GM12878 (cell line): ENCODE data around the gene HSPB7. TPM values are rescaled to one million over a fixed set of nuclear protein-coding genes. Genes with fewer than 3 reads are reported as not detected.

Experiments
- ATAC-seq: fragments of 200-7000 bp; cut with Tn5 transposase; 3 replicates; pipeline ENCODE4 v1.9.1; 2020; ENCODE audit warnings: mild to moderate bottlenecking, moderate library complexity
- BruUV-seq: library from RNA; stranded (reverse); fragments of 400-500 nt; replicated peaks from 2 replicates; lab custom pipeline; 2021; lab: Mats Ljungman, UMichigan
- CTCF ChIA-PET: fragments of 300-600 bp; sonication (Branson Sonifier 250); formaldehyde crosslinking; extraction: SDS; loops from one replicate; lab custom pipeline; 2021; ENCODE audit warnings: inconsistent platforms; lab: Yijun Ruan, JAX
- POLR2A ChIA-PET: fragments of 350-600 bp; formaldehyde crosslinking; extraction: SDS; loops from one replicate; lab custom pipeline; 2021; ENCODE audit warnings: inconsistent platforms; lab: Charles Lee
- RAD21 ChIA-PET: fragments of 300-600 bp; sonication (Branson Sonifier 250); formaldehyde crosslinking; loops from one replicate; lab custom pipeline; 2023; ENCODE audit warnings: antibody characterized with exemption; ENCODE audit not compliant: unreplicated experiment; lab: Charles Lee
- SMC1A ChIA-PET: fragments of 300-600 bp; sonication (Branson Sonifier 250); formaldehyde crosslinking; loops from one replicate; lab custom pipeline; 2023; ENCODE audit not compliant: unreplicated experiment, uncharacterized antibody; lab: Charles Lee
- DNase-seq: peaks from one replicate; pipeline ENCODE4 v3.0.0-alpha.2; 2011; ENCODE audit warnings: low read depth, low spot score
- FAIRE-seq: peaks from 3 replicates; lab custom pipeline; 2011; peaks lifted over from hg19 to GRCh38; lab: Jason Lieb, UNC
- H2AFZ ChIP-seq: 2 replicates; pipeline ENCODE4 v1.6.0; 2011; ENCODE audit warnings: low read depth, low read length, control low read depth; ENCODE audit not compliant: control insufficient read depth
- H3K27ac ChIP-seq: 2 replicates; pipeline ENCODE4 v1.5.1; 2011; ENCODE audit warnings: control low read depth; ENCODE audit not compliant: control insufficient read depth, insufficient read depth
- H3K27me3 ChIP-seq, 2 experiments: replicated peaks in 1 of 2; 2 replicates each; pipeline versions ENCODE4 v1.6.0 to v1.6.1; 2011; ENCODE audit warnings: low read length in 1 of 2; ENCODE audit not compliant: control insufficient read depth in 2 of 2, insufficient read depth in 2 of 2
- H3K36me3 ChIP-seq, 2 experiments: 2 replicates each; pipeline ENCODE4 v1.5.1; 2011; ENCODE audit warnings: low read length in 1 of 2; ENCODE audit not compliant: control insufficient read depth in 2 of 2, insufficient read depth in 2 of 2
- H3K4me1 ChIP-seq: 2 replicates; pipeline ENCODE4 v1.6.1; 2011; ENCODE audit warnings: mild to moderate bottlenecking, low read length, moderate library complexity, mixed read lengths; ENCODE audit not compliant: control insufficient read depth, insufficient read depth
- H3K4me2 ChIP-seq: 2 replicates; pipeline ENCODE4 v1.6.0; 2011; ENCODE audit warnings: control low read depth; ENCODE audit not compliant: control insufficient read depth, insufficient read depth
- H3K4me3 ChIP-seq: fragments of 200-600 bp; sonication (generic); 2 replicates; pipeline ENCODE4 v1.5.1; 2016
- H3K79me2 ChIP-seq: 2 replicates; pipeline ENCODE4 v1.6.0; 2011; ENCODE audit warnings: low read length; ENCODE audit not compliant: control insufficient read depth, insufficient read depth
- H3K9ac ChIP-seq: 2 replicates; pipeline ENCODE4 v1.8.0; 2011; ENCODE audit warnings: low read length, control low read depth, mixed read lengths; ENCODE audit not compliant: control insufficient read depth, insufficient read depth
- H3K9me3 ChIP-seq: replicated peaks from 3 replicates; pipeline ENCODE4 v1.5.1; 2011; ENCODE audit warnings: mild to moderate bottlenecking, low read length; ENCODE audit not compliant: control insufficient read depth, insufficient read depth
- H4K20me1 ChIP-seq: 2 replicates; pipeline ENCODE4 v1.6.0; 2011; ENCODE audit not compliant: control insufficient read depth, insufficient read depth
- CBX3 ChIP-seq: fragments of 200-600 bp; sonication (generic); IDR thresholded peaks from 2 replicates; pipeline ENCODE4 v1.6.1; 2016; ENCODE audit warnings: low read depth, borderline replicate concordance
- CHD1 ChIP-seq: IDR thresholded peaks from 2 replicates; pipeline ENCODE4 v1.6.1; 2012; ENCODE audit warnings: low read depth, low read length, improper control_type of control experiment
- E2F4 ChIP-seq: IDR thresholded peaks from 2 replicates; pipeline ENCODE4 v1.6.1; 2012; ENCODE audit warnings: low read depth, low read length, improper control_type of control experiment
- HCFC1 ChIP-seq: fragments of 150-350 bp; IDR thresholded peaks from 2 replicates; pipeline ENCODE4 v1.6.1; 2014; ENCODE audit warnings: low read length
- HDAC2 ChIP-seq: fragments of 200-600 bp; sonication (generic); IDR thresholded peaks from 2 replicates; pipeline ENCODE4 v1.6.1; 2017
- IRF3 ChIP-seq: fragments of 450-650 bp; IDR thresholded peaks from 2 replicates; pipeline ENCODE4 v1.6.1; 2014; ENCODE audit warnings: mild to moderate bottlenecking
- MXI1 ChIP-seq: fragments of 150-350 bp; IDR thresholded peaks from 2 replicates; pipeline ENCODE4 v1.6.1; 2011; ENCODE audit warnings: low read depth, mild to moderate bottlenecking, inconsistent platforms, low read length, improper control_type of control experiment
- PAX8 ChIP-seq: fragments of 450-650 bp; IDR thresholded peaks from 2 replicates; pipeline ENCODE4 v1.6.1; 2017; ENCODE audit warnings: mild to moderate bottlenecking, moderate library complexity
- RCOR1 ChIP-seq: conservative IDR thresholded peaks from 2 replicates; pipeline ENCODE4 v1.6.1; 2012; ENCODE audit warnings: low read depth, low read length, improper control_type of control experiment
- TCF12 ChIP-seq: IDR thresholded peaks from 2 replicates; pipeline ENCODE4 v1.6.1; 2011; ENCODE audit warnings: low read depth, mild to moderate bottlenecking, low read length
- YY1 ChIP-seq: IDR thresholded peaks from 2 replicates; pipeline ENCODE4 v1.6.1; 2011; ENCODE audit warnings: low read depth, mild to moderate bottlenecking, low read length
- ZBED1 ChIP-seq: IDR thresholded peaks from 2 replicates; pipeline ENCODE4 v1.6.1; 2016; ENCODE audit warnings: borderline replicate concordance
- ZNF622 ChIP-seq: fragments of 450-650 bp; IDR thresholded peaks from 2 replicates; pipeline ENCODE4 v1.6.1; 2017; ENCODE audit warnings: mild to moderate bottlenecking, inconsistent platforms
- WGBS: methylation state at CpG from one replicate; pipeline ENCODE4 v1.1.6; 2016; ENCODE audit warnings: low lambda C conversion rate; ENCODE audit not compliant: insufficient replicate concordance, insufficient coverage; ENCODE audit errors: missing lambda C conversion rate; 5-methylcytosine and 5-hydroxymethylcytosine counted together
- in situ Hi-C: fragments of 300-500 bp; cut with MboI; formaldehyde crosslinking; loops from 9 replicates; pipeline ENCODE4 v1.14.3; 2018; ENCODE audit warnings: mixed read lengths
- intact Hi-C: fragments of 100-400 bp; cut with micrococcal nuclease; formaldehyde crosslinking; loops from one replicate; pipeline ENCODE4 v1.14.2; 2022; ENCODE audit not compliant: unreplicated experiment
- polyA plus RNA-seq, 11 experiments: library from polyadenylated mRNA; depleted of rRNA in 4 of 11; unstranded in 6 of 11; stranded (reverse) in 5 of 11; fragments of >200 nt; fragmentation: Nextera tagmentation in 4 of 11; fragmentation: Illumina TruSeq in 1 of 11; extraction: Ambion mirVana in 4 of 11; extraction: Trizol in 1 of 11; gene quantifications; 1 replicate in 1 of 11; 2 replicates in 10 of 11; pipeline versions ENCODE4 v1.2.1 to v1.2.3, GENCODE V29; 2011 to 2016; ENCODE audit warnings: inconsistent platforms in 2 of 11, missing spikeins in 2 of 11, low read depth in 1 of 11
- total RNA-seq, 4 experiments: library from RNA; depleted of rRNA in 3 of 4; stranded (reverse); fragments of >200 nt in 3 of 4; fragmentation: Illumina TruSeq in 1 of 4; extraction: Trizol in 1 of 4; gene quantifications; 2 replicates each; pipeline versions ENCODE4 v1.2.1 to v1.2.3, GENCODE V29; 2013 to 2021

Gene HSPB7
- total and polyA plus RNA-seq, 10 of the 15 experiments (the other 5 are each of a cell fraction or from before 2014, with no cell fraction given): 0.34 TPM; not detected in 9

GRCh38 chr1:16051039-16051438 lies 33.2 kb upstream of the HSPB7 start:
- BruUV-seq: no TSS peak
- Histone ChIP-seq H2AFZ (no peak overlapping the region), H3K9me3 (no peaks in the 10 kb centered on the region), H4K20me1 (no peaks in the 10 kb centered on the region), H3K4me2 (no peak overlapping the region), H3K79me2 (no peaks in the 10 kb centered on the region), H3K4me1 (no peaks in the 10 kb centered on the region), H3K4me3 (no peak overlapping the region), H3K9ac (no peak overlapping the region), H3K27ac (no peak overlapping the region), H3K36me3 (no peaks in the 10 kb centered on the region), H3K27me3 (no peaks in the 10 kb centered on the region; a peak in 3 of 4 replicates)
- POLR2A ChIA-PET: no interaction called here
- WGBS: 0% methylated on average over 3 of the region's 3 CpGs
- DNase-seq (no peak), ATAC-seq (no peak), FAIRE-seq (no peak)
- RAD21 ChIA-PET: no interaction called here
- TF ChIP-seq YY1: no peak
- TF ChIP-seq CBX3: no peak
- TF ChIP-seq HCFC1: no peak
- TF ChIP-seq ZNF622: no peak
- TF ChIP-seq MXI1: no peak
- TF ChIP-seq CHD1: no peak
- TF ChIP-seq RCOR1: no peak
- no peak for TF ChIP-seq HDAC2
- TF ChIP-seq IRF3: no peak
- TF ChIP-seq PAX8: no peak
- TF ChIP-seq ZBED1: no peak
- TF ChIP-seq TCF12: no peak
- no peak for TF ChIP-seq E2F4
- in situ Hi-C loops (no loop called here), intact Hi-C loops (loop anchor here (10.0 kb wide), 1 partner anchor 106 kb away; no protein-coding TSS in a partner anchor)
- SMC1A ChIA-PET: interaction anchor here (0.5 to 0.9 kb wide), 2 partner anchors 43 to 791 kb away, joined by 3 read pairs; no protein-coding TSS in a partner anchor
- CTCF ChIA-PET: no interaction called here
